HG03060 (cell line): ENCODE measurements around the gene PXN.
"Not testable (repeated sequence)": the region's sequence is repeated elsewhere in the genome, so short reads cannot be mapped to it uniquely, and the experiment has no call there.

ENCODE experiments used
- ATAC-seq: cut with Tn5 transposase; IDR thresholded peaks from one replicate; pipeline ENCODE4 v1.9.1; 2021; ENCODE audit warnings: low read depth, moderate number of reproducible peaks; ENCODE audit not compliant: unreplicated experiment

PXN gene

DNA sequence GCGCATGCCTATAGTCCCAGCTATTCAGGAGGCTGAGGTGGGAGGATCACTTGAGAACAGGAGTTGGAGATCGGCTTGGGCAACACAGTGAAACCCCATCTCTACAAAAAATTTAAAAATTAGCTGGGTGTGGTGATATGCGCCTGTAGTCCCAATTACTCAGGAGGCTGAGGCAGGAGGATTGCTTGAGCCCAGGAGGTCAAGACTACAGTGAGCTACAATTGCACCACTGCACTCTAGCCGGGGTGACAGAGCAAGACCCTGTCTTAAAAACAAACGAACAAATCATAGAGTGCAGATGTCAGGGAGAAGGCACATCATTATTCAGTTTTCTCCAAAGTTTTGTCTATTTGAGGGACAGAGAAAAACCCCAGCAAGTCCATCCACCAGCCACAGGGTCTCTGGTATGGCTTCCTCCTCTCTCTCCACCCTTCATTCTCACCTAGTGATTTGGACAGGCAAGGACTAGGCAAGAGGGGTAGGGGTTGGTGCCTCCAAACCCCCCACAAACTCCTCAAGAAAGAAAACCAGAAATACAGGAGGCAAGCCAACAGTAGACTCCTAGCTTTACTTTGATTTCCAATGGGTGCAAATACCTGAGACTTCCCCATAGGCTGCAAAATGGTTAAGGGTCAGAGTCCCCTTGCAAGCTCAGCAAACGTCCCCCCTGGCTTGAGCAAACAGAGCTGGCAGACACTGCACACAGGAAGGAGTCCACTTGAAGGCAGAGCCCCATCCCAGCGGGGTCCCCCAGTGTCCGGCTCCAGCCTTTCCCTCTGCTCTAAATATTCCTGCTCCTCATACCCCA, 38.1 kb downstream of the PXN start:
- ATAC-seq = no peak

DNA sequence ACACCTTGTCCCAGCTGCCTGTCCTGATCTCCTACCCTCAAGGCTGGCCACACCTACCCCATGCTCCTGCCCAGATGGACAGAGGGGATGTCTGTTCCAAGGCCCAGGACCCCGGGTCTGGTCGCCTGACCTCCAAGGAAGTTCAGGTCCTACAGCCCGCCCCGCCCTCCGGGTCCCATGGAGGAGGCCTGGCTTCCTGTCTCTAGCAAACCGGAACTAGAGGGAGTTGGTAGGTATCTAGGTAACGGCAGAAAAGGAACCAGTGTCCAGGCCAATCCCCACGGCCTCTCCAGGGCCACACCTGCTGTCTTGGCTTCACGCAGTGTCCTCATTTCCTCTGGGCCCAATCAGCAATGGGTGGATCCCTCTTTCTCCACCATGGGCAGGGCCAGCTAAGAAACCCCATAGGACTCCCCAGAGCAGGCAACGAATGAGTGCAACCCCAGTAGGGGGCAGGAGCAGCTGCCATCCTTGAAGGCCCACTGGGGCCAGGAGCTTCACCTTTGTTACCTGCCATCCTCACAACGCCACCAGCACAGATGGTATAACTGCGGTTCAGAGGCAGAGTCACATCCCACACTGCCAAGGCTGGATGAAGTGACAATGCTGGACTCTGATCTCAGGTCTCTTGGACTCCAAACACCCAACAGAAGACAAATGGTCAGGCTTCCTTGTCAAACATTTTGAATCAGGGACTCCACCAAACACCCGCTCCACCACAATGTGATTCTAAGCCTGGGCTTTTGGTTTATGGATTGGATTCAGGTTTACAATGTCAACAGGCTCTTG, 39.5 kb downstream of the PXN start:
- ATAC-seq = no peak

DNA sequence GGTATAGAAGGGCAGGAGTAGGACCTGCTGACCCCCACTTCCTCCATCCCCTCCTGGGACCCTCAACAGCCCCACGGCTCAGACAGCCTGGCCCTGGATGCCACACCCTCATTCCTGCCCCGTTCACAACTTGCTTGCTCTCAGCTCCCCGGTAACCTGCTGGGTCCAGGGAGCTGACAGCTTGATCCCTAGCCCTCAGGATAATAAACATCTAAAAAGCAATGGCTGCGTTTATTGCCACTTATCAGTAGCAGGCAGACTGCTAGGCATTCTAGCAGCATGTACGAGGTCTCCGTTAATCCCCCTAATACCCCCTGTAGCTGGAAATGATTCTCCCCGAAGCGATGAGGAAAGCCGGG, 40.4 kb downstream of the PXN start:
- ATAC-seq = no peak

DNA sequence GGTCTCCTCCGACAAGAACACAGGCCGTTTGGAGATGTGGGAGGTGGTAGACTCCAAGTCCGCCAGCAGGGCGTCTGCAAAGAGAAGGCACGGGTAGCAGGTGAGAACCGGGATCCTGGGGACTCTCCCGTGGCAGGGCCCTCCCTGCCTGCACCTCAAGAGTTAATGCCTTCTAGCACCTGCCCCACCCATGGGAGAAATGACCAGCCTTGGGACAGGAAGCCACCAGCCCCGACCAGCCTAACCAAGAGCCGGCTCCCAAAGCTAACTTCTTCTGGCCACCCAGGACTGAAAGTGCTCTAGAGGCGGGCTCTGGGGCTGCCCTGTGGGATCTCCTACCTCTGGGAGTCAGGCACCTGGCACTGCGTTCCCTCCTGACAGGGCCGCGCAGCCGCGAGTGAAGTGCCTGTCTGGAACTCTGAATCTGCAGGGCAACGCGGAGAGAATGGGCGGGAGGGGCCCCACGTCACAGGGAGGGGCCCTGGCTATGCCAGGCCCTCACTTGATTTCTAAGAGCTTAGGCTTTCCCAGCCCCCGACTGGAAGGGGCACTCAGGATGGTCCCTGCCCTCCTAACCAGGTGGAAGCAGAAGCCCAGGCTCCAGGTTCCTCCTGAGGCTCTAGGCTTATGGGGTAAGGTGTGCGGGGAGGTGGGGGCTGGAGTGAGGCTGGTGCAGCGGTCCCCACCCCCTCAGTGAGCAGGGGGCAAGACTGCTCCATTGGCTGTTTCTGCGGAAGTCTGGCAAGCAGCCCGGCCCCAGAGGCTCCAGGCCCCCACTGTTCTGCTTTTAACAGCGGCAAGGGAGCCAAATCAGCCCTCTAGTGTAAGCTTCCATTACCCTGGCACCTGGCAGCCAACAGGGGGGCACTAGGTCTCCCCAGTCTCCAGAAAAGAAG, 41.0 kb downstream of the PXN start:
- no peak for ATAC-seq

DNA sequence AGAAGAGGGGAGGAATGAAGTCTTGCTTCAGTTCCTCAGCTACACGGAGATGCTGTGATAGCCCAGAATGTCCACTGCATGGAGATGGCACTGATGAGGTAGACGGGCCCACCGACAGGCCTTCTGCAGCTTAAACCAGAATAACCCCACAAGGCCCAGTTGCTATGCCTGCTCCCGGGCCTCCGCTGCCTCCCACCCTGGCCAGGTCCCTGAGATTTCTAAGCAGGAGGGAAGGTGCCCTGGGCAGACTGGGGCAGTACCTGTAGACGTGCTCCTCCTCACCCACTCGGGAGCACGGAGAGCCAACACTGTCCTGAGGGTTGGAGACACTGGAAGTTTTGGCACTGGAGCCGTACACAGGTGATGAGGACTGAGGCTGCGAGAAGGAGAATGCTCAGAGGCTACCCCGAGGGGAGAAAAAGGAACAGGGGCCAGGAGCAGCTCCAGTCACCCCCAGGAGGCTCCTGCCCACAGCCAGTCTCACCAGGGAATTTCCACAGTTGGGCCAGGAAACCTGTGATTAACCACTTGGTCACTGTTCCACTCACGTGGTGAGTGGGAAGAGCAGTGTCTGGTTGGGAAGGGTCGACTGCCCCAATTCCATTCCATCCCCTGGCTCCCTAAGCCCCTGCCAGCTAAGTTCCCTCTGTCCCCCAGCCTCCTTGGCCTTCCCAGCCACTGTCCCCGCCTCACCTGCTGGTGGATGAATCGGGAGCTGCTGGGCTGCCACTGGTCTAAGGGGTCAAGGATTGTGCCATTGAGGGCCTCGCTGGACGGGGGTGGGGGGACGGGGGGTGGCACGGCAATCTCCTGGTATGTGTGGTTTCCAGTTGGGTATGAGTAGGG, 41.8 kb downstream of the PXN start:
- ATAC-seq = no peak

DNA sequence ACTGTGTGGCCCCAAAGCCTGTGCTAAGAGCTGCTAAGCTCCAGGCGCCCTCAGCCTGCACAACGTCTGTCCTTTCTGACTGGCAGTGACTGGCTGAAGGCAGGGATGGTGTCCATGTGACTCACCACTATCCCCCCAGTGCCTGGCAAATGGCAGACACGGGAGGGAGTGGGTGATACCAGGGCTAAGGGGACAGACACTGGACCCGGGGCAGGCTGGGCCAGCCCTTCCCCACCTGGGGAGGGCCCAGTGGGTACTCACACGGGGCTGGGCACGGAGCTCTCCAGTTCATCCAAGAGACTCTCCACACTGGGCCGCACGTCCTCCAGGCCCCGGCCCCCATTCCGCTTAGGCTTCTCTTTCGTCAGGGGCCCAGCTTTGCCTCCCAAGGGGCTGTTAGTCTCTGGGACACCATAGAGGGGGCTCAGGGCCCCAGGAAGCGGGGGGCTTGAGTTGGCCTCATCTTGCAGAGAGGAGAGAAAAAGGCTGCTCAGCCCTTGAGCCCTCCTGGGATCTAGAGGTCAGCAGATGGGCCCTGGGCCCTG, 43.2 kb downstream of the PXN start:
- ATAC-seq = no peak

DNA sequence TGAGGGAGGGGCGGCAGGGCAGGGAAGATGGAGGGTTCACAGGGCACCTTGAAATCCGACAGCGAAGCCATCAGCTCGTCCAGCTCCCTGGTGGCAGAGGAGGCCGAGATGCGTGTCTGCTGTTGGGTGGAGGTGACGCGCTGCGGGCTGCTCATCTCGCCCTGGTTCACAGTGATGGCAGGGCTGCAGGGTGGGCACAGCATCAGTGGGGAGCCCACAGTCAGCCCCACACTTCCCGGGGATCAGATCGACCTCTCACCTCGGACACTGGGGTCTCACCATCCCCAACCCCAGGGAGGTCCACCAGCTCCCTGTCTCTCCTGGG, 44.0 kb downstream of the PXN start:
- ATAC-seq = no peak

DNA sequence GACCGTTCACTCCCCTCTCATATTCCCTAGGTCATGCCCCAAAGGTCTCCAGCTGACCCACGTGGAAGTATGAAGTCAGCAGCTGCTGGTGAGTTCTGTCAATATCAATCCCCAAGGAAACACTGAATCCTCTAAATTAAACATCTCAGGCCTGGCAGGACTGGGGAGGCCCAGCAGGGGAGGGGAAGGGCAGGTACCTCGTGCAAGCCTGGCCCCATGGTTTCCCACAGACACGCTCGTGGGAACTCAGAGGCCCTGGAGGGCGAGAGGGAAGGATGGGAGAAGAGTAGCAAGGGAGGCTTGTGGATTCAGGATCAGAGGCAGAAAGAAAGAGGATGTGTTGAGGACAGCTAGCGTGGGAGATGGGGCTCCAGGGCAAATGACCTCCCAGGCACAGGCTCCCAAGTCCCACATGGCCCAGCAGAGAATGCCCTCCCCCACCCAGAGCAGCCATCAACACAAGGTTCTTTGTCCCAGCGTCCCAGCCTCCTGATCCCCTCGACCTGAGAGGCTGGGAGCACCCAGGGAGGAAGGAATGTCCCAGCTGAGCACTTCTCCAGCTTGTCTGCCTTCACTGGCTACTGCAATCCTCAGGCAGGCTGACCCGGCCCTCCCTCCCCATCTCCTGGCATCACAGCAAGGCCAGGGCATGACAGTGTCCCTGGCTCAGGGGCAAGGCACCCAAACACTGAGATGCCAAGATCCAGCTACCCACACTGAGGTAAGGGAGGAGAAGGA, 44.5 kb downstream of the PXN start:
- no peak for ATAC-seq

DNA sequence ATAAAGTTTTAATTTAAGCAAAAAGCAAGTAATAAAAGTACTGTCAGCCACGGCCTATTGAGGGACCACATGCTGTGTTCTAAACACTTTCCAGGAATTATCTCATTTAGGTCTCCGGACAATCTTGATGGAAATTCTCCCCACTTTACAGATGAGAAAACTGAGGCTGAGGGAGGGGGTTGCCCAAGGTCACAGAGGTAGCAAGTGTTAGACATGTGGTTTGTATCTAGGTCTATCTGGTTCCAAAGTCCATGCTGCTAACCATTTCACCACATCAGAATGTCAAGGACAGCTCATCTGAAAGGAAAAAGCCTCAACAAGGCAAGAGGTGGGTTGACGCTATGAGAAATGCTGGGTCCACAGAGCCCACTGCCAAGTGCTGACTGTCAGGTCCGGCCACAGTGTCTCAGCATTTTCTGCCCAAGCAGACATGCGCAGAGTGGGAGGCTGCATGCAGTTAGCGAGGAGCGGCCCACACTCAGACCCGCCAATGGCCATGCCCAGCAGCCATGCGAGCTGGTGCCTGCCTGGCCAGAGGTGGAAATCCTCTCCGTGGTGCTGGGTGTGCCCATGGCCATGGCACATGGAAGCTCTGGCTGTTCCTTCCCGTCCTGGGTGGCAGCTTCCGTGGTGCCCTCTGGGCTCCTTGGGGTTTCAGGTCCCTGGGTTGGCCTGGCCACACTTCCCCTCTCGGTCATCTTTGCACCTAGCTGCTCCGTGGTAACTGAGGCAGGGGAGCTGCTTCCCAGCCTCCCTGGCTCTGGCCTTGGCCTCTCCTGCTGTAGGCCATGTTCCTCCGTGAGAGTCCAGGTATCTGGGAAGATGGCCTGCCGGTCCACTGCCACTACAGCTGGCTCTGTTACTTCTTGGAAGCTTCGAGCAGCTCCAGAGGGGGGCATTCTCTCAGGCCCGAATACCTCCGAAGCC, 46.6 kb downstream of the PXN start:
- no peak for ATAC-seq

DNA sequence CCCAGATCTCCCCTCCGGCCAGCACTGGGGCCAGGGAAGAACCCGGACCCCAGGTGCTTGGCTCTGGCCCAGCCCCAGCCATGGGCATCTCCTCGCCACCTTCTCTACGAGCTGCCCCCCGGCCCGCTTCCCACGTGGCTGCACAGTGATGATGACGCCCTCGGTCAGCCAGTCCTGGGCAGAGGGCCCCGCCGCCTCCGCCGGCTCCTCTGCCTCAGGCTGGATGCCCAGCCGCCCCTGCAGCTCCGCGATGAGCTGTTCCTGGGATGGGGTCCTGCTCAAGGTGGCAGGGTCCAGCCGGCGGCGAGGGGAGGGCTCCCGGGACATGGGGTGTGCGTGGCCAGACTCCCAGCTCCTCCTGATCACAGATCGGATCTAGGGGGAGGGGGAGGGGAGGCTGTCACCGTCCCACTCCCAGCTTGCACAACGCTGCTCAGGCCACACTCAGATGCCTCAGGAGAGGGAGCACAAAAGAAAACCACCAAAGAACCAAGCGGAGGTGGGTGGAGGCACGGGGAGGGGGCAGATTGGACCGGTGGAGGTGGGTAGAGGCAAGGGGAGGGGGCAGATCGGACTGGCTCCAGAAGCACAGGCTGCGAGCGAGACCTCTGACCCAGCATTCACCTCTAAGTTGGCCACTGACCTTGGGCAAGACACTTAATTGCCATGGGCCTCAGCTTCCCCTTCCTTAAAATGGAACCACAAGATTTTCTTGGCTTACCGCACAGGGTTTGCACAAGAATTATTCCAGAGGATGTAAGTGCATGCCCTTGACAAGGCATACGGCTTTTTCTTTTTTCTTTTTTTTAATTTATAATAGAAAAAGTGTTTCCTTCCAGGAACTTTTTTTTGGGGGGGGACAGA, 48.6 kb downstream of the PXN start:
- no peak for ATAC-seq

DNA sequence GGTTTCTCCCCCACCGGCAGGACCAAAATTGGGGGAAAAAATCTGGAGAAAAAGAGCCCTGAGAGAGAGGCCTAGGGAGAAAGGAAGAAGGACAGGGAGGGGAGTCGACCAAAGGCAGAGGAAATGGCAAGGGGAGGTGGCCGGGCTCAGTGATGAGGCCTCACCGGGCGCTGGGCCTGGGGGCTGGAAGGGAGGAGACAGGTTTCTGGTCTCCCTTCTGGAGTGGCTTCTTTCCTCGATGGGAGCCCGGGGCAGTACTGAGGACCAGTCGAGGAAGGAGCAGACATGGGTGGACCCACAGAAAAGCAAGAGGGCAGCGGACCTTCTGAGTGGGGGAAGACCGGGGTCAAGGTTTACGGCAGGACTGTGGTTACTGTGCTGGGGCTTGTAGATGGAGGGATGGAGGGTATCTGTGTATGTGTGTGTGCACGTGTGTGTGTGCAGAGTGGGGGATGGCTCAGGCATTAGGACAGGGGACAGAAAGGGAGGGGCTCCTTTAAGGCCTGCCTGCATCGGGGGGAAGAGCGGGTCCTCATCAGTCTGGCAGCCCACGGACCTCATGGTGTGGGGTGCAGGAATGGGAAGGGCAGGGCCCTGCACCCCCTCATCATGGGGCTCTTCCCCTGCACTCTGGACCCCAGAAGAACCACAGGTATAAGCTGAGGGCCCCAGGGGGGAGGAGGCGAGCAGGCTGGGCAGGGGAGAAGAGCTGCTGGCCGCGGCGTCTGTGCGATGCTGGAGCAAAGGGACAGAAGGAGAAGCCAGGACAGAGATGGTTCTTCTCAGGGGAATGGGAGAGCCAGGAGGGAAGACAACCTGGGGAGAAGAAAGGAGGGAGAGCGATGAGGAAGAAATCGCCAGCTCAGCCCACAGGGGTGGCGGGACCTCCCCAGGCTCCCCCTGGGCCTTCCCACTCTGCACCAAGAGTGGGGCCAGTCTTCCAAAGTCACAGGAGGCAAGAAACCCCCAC, 49.5 kb downstream of the PXN start:
- ATAC-seq = no peak

DNA sequence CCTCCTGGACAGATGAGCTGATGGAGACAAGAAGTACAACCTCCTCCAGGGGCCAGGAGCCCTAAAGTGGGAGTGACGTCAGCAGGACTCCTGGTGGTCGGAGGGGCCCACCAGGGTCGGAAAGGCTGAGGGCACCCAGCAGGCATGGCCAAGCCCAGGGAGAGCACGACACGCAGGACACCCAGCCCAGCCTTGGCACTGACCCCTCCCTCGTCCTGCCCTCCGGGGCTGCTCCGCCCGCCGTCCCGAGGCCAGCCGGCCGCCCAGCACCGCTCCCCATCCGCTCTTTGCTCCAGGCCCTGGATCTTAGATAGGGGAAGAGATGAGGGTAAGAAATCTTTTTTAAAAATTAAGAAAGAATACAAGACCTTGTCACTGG, 50.2 kb downstream of the PXN start:
- no peak for ATAC-seq

DNA sequence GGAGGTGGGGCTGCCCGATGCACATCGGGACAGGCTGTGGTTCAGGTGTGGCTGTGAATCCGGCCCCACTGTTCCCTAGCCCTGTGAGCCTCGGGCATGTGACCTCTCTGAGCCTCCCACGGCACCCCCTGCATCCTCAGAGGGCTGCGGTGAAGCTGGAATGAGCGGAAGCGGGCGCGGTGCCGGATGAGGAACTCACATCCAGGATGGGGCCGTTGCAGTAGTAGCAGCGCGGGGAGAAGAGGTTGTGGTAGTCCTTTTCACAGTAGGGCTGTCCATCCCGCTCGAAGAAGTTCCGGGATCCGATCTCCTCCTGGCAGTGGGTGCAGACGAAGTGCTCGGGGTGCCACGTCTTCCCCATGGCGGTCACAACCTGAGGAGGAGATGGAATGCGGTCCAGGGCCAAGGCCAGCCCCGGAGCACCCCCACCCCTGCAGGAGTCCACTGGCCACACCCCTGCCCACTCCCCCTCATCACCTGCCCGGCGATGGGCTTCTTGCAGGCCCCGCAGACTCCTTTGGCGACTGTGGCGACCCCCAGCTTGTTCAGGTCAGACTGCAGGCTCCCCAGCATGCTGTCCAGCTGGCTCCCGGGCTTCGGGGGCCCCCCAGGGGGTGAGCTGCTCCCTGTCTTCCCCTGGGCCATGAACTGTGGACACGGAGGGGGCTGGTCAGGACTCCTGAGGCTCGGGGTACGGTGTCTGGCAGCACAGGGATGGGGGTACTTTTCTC, 50.7 kb downstream of the PXN start:
- ATAC-seq = no peak

DNA sequence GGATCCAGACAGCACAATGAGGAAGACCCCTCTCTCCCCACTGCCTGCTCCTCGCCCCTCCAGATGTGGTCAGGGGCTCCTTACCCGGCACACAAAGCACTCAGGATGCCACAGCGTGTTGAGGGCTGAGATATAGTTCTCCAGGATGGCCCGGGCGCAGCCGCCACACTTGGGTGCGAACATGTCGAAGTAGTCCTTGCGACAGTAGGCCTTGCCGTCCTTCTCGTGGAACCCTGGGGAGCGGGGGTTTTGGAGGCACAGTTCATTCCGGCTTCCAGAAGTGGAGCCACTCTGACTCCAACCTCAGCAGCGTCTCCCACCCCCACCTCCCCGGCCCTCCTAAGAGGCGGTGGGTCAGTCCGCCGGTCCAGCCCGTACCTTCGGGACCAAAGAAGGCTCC, 51.8 kb downstream of the PXN start:
- ATAC-seq = no peak

DNA sequence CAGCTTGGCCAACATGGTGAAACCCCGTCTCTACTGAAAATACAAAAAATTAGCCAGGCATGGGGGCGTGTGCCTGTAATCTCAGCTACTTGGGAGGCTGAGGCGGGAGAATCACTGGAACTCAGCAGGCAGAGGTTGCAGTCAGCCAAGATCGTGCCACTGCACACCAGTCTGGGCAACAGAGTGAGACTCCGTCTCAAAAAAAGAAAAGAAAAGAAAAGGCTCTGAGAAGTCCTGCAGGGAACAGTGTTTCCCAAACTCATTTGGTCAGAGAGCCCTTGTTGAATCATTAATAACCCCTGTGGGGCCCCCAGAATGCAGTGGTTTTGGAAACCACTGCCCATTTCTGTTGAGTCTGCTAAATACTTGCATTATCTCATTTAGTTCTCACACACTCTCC, 52.3 kb downstream of the PXN start:
- ATAC-seq = not testable (repeated sequence)

DNA sequence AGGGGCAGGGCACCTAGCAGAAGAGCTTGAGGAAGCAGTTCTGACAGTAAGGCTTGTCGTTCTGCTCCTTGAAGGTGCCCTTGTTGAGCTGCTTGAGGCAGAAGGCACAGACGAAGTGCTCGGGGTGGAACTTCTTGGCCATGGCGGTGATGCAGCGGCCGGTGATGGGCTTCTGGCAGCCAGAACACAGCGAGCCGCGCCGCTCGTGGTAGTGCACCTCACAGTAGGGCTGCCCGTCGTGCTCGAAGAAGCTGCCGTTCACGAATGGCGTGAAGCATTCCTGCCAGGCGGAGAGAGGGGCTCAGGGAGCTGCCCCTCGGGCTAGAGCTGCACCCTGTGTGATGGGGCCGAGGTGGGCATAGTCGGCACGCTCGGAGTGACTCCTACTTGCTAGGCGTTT, 53.2 kb downstream of the PXN start:
- ATAC-seq = no peak
